Mammary epithelial cell (primary cell): ENCODE results near the gene KRT7.

ENCODE experiments used
- CTCF ChIP-seq, 2 donors: IDR thresholded peaks in 1 of 2; conservative IDR thresholded peaks in 1 of 2; 2 replicates each; pipeline ENCODE4 v1.5.1; 2011 to 2012; ENCODE audit warnings: inconsistent platforms in 2 of 2, low read length in 2 of 2, mild to moderate bottlenecking in 2 of 2, control low read depth in 1 of 2, low read depth in 1 of 2; ENCODE audit not compliant: insufficient read depth in 1 of 2; ENCODE audit errors: extremely low read depth in 1 of 2
- EZH2 ChIP-seq: IDR thresholded peaks from 2 replicates; pipeline ENCODE4 v1.6.1; 2012; ENCODE audit warnings: low read length, inconsistent platforms, borderline replicate concordance

GRCh38 chr12:52216807-52217206 is 16.2 kb upstream of the KRT7 start:
- no peak for TF ChIP-seq CTCF (conservative IDR thresholded peaks at IDR 0.05 in 1 of 2, IDR thresholded peaks at IDR 0.05 in 1 of 2; ENCODE audit: extremely low read depth in 1 of 2, insufficient read depth in 1 of 2, low read depth in 1 of 2, low read length in 2 of 2)
- no peak for TF ChIP-seq EZH2
